GM12892 (cell line): ENCODE data around the gene TMEM39B.

Experiments used
- POLR2A ChIP-seq: IDR thresholded peaks from 2 replicates; pipeline ENCODE4 v1.6.1; 2011; ENCODE audit warnings: low read depth, low read length, control low read depth
- POLR2AphosphoS5 ChIP-seq: IDR thresholded peaks from 2 replicates; pipeline ENCODE4 v1.6.1; 2011; ENCODE audit warnings: low read depth, low read length, control low read depth
- TAF1 ChIP-seq: IDR thresholded peaks from 2 replicates; pipeline ENCODE4 v1.6.1; 2011; ENCODE audit warnings: low read depth, mild to moderate bottlenecking, control low read depth, low read length, borderline replicate concordance

- TF ChIP-seq POLR2A (no peak), POLR2AphosphoS5 (no peak), TAF1 (no peak)
These were observed 49.4 kb upstream of the TMEM39B start for GRCh38 chr1:32023351-32023750.
